Endometrial microvascular endothelial cells (primary cell): ENCODE results near the gene MGST2. TPM values are rescaled to one million over a fixed set of nuclear protein-coding genes. Genes with fewer than 3 reads are reported as not detected.

Experiments used
- total RNA-seq: library from RNA; depleted of rRNA; stranded (reverse); fragments of >200 nt; gene quantifications from one replicate; pipeline ENCODE4 v1.2.3, GENCODE V29; 2015; ENCODE audit errors: inconsistent ontology term

The MGST2 gene
- total RNA-seq, 1 donor from 2014 or later = 126 TPM

Other genes with a start within 250 kb of the MGST2 start
- gene RAB33B, start 211.7 kb upstream of the MGST2 start, total RNA-seq = 13.6 TPM
- 53.8 TPM for gene SETD7, start 109.6 kb upstream of the MGST2 start, total RNA-seq